Lower leg skin (tissue), 3 donors: ENCODE measurements around the gene TAS1R2.

Experiments
- POLR2A ChIP-seq, 2 donors: fragments of 450-650 bp; IDR thresholded peaks; one replicate each; pipeline ENCODE4 v1.6.1; 2016 to 2017; ENCODE audit warnings: antibody characterized with exemption in 2 of 2, mild to moderate bottlenecking in 1 of 2, moderate library complexity in 1 of 2
- TF ChIP-seq, protein P1 (sequence below), 3 donors: fragments of 450-650 bp; IDR thresholded peaks; one replicate each; pipeline ENCODE4 v1.5.1; 2016; ENCODE audit warnings: antibody characterized with exemption in 3 of 3, mild to moderate bottlenecking in 3 of 3, moderate library complexity in 2 of 3

DNA sequence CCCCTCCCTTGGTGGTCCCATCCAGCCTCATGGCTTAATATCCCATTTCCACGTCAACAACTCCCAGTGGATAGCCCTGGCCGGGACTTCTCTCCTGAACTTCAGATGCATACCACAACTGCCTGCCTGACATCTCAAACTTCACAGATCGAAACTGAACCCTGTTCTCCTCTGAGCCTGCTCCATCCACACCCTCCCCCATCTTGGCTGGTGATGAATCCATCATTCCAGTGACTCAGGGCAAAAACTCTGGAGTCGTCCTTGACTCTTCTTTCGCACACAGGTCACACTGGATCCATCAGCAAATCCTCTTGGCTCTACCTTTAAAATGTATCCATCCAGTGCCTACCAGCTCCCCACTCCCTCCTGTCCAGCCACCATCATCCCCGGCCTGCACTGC, 3.9 kb downstream of the TAS1R2 start:
- TF ChIP-seq, protein P1, sequence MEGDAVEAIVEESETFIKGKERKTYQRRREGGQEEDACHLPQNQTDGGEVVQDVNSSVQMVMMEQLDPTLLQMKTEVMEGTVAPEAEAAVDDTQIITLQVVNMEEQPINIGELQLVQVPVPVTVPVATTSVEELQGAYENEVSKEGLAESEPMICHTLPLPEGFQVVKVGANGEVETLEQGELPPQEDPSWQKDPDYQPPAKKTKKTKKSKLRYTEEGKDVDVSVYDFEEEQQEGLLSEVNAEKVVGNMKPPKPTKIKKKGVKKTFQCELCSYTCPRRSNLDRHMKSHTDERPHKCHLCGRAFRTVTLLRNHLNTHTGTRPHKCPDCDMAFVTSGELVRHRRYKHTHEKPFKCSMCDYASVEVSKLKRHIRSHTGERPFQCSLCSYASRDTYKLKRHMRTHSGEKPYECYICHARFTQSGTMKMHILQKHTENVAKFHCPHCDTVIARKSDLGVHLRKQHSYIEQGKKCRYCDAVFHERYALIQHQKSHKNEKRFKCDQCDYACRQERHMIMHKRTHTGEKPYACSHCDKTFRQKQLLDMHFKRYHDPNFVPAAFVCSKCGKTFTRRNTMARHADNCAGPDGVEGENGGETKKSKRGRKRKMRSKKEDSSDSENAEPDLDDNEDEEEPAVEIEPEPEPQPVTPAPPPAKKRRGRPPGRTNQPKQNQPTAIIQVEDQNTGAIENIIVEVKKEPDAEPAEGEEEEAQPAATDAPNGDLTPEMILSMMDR (IDR thresholded peaks at IDR 0.05) = no peak
- TF ChIP-seq POLR2A (IDR thresholded peaks at IDR 0.05) = no peak
